ENCODE results near the gene ZNF521.

Gene ZNF521

DNA sequence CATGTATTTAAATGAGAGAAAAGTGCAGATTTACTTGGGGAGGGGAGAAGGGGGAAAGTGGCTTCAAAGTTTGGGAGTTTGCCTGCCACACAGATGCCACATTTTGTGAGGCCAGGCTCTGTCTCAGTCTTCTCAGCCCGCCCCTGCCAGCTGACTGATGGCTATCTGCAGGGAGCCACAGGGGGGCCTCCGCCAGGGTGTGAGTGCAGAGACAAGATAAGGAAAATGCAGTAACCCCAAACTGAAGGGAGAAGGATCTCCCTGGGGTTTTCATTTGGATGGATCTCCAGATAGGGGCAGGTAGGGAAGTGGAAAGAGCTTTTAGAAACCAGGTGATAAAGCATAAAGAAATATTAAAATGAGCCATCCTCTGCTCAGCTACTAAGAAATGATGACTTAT is 128.8 kb downstream of the ZNF521 start:
- DNase-seq, result no peak

DNA sequence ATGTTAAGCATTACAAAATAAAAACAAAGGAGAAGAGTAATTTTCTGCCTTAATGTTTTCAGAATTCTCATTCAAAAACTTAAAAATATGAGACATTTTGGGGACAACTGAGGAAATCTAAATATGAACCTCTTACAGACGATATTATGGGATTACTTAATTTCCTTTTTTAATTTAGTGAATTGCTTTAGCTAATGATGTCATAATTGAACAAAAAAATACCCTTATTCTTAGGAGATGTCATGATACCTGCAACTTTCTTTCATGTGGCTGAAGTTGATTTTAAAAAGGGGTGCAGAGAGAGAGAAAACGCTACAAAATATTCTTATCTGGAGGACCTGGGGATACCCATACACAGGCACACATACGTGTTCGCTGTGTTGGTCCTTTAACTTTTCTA is 129.3 kb downstream of the ZNF521 start:
- DNase-seq, result no peak

DNA sequence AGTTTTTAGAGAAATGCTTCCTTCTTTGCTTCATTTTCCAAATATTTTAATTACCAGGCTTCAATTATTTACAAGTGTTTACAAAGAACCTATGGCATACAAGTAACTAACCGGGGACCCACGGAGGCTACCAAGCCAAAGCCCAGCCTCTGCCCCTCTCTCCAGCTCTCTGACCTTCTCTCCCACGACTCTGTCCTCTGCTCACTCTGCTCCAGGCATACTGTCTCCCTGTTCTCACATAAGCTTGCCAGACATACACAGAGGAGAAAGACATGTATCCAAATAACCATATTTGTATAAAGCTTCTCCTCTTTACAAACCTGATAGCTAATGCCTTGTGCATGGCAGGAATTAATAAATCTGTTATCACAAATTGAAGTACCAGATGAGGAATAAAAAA is 141.3 kb downstream of the ZNF521 start:
- DNase-seq, result no peak

DNA sequence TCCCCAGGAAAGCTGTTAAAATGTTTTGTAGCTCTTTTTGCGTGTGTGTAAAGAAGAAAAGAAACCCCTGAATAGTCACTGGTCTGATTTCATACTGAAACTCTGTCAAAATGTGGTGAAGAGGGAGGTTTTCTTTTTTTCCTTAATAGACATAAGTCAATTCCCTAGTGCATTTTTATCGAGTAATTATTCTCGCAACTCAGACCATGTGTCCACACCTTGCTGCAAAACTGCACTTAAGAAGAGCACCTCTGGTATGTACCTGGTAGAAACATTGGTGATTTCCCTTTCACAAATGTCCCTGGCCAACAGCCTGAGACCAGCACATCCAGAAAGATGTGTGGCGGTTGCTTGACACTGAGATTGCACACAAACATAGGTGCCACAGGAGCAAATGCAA is 159.9 kb downstream of the ZNF521 start:
- no peak for DNase-seq

DNA sequence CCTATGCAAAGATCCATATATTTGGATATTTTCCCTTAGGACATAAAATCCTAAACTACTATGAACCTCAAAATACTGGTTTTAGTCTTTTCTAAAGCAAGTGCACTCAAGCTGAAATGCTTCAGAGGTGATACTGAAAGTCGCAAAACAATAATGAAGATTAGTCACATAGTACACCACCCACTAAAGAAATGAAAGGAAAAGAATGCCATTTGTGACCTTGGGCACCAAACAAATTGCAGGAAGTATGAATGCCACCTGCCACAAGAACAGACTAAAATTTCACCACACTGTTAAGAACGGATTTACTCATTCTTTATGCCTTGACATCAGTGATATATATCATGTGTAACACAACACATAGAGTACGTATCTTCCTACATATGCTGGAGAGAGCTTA is 161.5 kb downstream of the ZNF521 start:
- no peak for DNase-seq

DNA sequence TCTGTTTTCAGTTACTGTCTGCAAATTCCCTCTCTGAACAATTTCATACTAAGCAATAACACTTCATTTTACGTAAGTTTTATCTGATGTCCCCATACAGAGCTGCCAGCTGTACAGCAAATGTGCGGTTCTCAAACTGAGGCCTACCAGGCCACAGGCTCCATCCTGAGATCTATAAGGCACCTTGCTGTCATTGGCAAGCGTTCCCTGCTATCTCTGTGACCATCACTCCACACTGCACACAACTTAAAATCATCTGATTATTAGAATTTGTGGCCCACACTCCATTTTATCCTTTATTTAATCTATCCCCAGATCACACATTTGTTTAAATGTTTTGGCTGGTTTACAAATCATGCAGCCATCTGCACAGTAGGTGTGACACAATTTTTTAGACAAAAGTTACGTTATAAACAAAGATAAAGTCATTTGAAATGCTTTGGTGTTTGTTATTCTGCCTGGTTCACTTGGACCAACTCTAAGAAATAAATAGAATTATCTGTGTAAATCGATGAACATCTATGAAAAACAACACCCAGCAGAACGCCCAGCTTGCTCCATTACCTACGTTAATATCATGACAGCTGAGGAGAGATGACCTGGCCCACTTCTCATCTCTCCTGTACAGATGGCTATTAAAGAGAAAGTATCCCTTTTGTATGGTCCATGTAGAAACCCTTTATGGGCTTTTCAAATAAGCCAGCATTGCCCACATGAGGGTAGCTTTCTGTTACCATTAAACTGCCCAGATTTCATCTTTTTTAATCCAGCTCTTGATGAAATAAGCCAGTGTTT is 162.4 kb downstream of the ZNF521 start:
- no peak for DNase-seq

DNA sequence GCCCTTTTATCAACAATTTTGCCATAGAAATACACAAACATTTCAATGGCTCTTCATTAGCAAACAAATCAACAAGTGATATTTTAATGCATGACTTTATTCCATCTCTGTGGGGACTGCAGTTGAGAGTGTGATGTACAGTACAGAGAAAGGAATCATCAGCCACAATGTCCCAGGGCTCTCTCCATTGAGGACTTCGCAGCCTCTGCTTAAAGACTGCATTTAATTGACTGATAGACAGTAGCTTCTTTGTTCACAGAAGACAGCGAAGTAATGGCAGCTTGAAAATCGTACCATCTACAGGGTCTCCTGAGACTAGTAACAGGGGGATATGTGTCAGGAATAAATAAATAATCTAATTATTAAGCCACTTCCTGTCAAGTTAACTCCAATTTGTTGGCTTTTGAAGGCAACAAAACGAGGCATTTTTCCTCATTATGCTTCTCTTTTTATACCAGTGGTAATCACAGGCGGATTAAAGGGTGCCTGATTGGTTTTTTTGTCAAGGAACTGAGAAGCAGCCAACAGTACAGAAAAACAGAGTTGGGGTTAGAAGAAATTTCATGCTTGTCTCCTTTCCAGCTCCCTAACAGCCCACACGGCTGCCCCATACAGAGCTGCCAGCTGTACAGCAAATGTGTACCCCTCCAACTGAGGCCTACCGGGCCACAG is 164.3 kb downstream of the ZNF521 start:
- DNase-seq, result no peak

DNA sequence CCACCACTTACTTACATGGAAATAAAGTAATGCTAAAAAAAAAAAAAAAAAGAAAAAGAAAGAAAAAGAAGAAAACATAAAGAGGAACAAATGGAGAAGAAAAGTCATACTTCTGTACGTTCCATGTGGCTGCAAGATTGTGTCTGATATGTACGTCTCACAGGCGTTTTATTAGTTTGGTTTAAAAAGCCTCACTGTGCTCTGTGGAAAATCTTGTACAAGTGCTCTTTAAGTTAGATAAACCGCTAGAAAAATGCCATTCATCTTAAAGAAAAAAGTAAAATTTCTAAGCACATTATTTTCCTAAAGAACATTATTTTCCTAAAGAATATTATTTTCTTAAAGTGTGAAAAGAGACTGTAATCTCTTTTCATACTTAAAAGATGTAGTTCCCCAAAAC is 165.1 kb downstream of the ZNF521 start:
- DNase-seq, result no peak

DNA sequence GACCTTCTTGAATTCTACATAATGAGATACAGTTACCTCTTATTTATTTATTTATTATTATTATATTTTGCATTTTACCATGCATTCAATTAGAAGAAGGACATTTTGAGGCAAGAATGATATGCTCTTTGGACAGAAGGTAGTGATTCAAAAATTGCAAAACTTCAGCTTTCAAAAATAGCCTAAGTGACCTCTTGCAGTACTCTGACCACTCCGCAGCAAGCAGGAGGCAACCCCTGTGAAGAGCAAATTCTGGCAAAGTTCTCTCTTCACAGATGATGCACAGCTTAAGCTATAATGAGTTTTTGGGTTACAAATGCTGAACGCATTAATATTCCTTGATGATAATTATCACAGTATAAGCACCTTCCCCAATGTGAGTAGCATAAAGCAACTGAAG is 170.0 kb downstream of the ZNF521 start:
- DNase-seq, result no peak

DNA sequence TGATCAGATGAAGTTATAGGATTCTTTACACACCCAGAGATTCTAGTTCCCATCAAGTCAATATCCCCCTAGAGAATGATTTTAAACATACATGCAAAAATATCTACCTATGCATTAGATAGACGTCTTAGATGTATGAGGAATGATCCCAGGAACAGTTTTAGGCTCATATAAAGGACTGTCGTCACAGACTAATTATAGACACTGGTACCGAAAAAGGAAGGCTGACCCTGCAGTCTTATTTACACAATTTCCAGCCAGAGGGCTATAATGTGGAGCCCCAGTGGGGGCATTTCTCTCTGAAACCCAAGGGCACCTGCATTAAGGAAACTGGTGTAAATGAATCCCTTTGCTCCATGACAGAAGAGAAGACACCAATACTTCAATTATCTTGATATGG is 170.4 kb downstream of the ZNF521 start:
- no peak for DNase-seq

DNA sequence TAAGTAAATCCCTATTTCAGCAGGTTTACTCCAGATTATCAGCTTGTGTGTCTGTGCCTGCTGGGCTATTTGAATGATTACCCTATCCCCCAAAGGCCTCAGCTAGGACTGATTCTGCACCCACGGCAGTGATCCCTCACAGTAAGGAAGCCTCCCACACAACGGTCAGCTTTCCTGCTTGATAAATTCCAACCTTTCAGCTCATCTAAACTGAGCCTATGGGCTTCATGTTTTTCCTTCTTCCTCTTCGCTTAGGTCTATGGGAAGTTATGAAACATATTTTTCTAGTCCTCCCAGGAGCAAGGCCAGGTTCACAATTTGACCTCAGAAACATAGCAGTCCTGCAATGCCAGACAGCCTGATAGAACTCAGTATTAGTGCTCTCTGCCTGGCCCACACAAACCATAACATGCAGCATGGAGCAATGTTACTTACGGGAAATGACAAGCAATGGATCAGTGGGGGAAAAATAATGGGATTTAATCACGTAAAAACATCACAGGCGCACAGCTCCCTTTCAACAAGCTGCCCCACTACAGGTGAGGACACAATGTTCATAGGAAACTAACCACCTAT is 170.9 kb downstream of the ZNF521 start:
- no peak for DNase-seq

DNA sequence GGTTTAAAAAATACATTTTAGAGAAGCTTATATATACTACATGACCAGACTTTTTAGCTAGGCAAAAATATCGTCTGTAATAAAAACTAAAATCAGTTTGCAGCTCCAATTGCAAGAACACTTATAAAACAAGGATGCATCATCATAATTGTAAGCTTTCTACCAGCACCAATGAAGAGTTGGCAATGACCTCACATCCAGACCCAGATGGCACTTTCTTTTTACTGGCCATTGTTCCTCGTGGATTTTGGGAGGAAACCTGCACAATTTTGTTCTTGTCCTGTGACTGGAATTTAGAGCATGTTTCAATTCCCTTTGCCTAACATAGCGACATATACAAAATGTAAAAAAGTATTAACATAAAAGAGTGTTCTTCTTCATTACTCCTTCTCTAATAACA is 174.3 kb downstream of the ZNF521 start:
- no peak for DNase-seq

DNA sequence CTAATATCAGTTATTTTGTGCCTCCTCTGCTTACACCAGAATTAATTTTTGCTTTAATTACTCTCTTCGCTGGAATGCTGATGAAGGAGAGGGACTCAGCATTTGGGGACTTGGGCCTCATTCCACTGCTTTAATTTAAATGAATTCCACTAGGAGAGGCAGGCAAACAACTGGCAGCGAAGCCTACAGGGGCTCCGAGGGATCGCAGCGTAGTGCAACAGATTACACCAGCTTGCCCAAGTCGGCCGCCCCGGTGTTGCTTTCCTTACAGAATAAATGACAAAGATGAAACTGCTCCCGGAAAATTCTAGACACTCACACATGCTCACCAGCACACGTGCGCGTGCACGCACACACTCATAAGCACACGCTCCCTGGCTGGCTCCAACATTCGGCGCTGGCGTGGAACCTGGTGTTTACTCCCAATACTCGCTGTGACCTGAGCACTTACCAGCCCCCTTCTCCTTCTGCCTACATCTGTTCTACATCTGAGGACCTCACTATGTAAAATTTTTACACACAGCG is 175.4 kb downstream of the ZNF521 start:
- DNase-seq, result no peak

DNA sequence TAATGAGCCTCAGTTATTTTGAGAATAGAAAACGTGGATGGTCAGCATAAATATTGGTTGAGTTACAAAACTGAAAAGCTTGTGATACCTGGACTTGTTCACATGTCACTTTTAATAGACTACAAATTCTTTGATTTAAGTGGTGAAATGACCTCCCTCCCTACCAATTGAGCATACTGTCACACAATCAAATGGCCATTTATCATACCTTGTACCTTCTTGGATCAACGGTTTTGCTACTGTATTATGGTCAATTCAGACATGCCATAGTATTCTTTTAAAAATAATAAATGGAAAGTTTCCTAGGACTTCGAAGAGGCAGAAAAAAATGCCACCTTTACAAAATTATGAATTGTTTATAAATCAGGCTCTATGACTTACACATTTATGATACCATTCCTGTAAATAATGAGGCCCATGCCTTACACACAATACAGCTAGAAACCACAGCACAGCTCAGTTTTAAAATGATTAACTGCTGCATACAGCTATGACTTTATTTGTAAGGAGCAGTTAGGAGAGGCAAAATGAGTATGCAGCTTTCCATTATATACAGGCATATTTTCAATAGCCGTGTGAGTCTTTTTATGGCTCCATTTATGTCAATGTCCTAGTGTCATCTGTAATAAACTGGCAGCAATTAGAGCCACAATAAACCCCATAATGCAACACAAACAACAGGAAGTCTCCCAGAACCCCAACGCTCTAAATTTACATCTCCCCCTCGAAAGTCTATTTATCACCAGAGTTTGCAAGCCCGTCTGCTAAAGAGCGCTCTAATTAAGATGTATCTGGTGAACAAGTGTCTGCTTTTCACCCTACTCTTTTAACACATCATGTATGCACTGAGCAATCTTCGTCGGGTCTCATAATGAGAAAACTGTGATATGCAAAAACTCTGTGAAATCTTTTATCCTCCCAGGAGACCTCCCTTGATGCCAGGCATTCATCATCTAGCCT is 176.1 kb downstream of the ZNF521 start:
- no peak for DNase-seq

DNA sequence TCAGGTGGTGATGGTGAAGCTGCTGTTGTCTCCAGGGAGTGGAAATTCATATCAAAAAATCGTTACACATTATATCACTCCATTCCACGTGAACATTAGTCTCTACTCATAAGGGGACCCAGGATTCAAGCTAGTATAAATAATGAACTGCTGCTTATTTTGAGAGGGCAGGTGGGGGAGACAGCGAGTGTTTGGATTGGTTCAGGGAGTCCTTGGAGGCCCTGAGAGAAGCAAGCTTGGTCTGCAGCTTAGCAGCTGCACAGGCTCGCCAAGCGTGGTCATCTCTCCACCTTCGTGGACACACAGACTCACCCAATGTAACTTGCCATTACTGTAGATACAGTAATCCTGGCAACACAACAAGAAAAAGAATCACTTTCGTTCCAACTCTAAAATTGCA is 177.6 kb downstream of the ZNF521 start:
- DNase-seq, result no peak

DNA sequence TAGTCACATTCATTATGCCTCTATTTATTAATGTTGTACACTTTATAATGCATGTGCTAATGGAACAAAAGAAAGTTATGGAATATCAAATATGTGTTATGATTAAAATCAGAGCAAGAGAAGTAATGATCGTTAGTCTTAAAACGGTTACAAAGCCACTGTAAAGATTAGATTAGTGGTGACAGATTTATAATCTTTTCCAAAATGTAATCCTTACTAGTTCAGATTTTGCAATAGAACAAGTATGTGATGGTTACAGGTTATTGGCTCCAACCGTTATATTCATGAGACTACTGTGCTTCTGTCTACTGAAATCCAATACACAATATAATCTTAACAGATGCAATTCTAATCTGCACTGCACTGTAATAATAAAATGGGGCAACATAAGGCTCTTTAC is 180.6 kb downstream of the ZNF521 start:
- DNase-seq, result no peak

DNA sequence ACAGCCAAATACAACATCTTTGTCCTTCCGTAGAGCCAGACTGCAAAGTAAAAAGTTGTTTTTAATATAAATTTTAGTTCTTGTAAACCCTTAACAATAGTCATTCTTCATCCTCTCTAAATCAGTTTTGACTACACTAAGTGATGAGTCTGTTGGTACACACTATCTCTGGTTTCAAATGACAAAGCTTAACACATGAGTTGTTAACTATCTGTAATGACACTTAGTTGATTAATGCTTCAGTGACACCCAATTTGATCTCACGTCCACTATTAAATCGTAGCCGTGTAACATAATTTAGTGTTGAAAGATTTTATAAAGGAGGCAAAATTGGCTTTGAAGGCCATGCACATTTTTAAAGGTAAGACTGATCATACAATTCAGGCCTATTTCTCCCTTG is 181.6 kb downstream of the ZNF521 start:
- no peak for DNase-seq

DNA sequence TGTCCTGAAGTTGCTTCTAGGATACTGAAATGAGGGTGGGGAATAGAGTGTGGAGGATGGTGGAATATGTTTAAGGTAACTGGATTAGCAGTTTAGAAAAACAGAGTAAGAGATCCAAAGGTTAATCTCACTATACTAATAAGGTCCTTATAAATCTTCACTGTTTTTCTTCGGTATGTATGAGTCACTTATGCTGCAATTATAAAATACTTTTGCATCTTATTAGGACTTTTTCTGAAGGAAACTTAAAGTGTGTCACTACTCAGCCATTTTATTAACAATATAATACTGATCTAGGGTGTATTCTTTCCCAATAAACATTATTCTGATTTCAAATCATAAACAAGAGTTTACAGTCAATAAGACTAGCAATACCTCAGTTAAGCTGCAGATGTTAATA is 182.3 kb downstream of the ZNF521 start:
- no peak for DNase-seq

DNA sequence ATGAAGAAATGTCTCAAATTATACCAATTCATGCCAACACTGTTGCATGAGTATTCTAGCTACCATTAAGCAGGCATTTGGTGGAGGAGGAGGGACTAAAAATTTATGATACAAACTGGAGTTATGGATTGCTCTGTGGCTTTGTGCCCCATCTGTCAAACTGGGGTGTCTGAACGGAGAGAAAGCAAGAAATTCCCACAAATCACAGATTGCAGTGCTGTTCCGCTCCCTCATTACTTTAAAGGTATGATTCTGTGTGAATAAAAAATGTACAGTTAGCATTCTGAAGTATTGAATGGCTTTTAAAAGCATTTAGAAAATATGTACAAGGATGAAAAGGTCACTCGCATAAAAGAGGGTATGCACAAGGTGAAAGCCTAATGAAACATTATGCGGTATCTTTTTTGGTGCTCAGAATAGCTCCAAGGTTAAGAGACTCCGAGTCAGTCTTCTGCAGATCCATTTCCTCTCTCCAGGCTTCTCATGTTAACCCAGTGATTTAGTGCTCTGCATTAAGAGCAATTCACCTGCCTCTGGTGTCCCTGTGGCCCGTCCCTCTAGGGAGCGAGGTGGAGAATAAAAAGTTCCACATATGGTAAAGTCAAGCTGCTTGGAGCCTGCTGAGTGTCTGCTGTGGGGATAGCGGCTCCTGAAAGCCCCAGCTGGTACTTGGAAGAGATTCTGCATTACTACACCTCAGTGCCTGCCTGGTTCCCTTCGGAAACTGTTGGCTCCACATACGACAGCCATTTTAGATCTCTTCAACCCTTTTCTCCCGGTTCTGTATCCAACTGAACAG is 184.2 kb downstream of the ZNF521 start:
- no peak for DNase-seq

DNA sequence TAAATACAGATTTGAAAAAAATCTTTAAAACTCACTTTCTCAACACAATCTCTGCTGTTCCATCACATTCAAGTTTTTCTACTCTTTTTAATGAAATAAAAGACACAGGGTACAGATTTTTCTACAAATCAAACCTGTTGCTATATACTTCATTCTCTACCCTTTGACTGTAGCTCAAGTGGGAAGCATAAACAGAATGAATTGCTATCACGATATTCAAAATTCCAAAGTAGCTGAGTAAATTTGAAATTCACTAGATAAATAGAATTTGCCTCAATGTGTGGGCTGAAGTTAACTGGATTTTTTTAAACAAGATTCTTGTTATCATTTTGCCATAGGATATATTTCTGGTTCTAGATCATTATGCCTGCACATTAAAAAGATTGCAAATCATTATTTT is 185.9 kb downstream of the ZNF521 start:
- DNase-seq, result no peak

DNA sequence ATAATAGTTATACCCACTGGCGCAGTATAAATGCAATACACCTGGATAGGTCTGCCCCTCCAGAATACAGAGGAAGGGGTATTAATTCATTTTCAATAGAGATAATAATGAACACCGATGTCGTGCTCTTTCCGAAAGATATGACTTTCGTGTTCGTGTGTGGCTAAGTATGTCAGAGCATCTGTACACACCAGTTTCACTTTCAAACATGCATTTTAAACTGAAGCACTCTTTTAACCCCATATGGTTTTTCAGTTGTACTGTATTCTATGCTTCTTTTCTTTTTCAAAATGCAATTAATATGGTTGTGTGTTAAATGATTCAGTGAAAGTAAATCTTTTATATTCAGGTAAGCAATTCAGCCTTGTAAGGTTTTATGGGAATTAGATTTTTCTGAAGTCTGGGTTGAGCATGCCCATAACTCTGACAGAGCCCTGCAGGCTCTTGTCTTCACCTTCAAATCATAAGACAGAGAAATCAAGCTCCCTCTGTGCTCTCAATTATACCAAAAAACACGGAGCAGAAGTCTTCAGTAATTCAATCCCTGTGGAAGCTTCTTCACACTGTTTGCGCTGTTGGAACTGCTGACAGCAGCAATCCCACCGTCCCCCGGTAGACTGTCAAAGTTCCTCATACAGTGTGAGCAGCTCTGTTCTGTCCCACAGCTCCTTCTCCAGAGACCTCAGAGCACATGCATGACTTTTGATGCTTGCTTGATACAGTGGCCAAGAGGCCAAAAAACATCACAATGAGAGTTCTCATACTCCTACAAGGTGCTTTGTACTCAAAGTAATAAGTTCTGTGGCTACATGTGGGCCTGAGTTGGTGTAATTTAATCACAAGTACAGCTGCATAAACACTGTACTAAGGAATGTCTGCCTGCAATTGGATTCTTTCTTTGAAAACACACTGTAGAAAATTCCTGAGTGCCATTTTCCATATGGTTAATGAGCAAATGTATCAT is 186.8 kb downstream of the ZNF521 start:
- DNase-seq, result no peak

Measured in NCI-H345 (cell line).